Liver (tissue), 9 donors: ENCODE results near the gene CAMSAP1. TPM values are rescaled to one million over a fixed set of nuclear protein-coding genes. Genes with fewer than 3 reads are reported as not detected.

Source experiments
- DNase-seq: peaks from one replicate; pipeline ENCODE4 v3.0.0-alpha.2; 2017; ENCODE audit warnings: low spot score
- H3K27ac ChIP-seq, 2 donors: one replicate each; pipeline ENCODE4 v1.7.0; 2013; ENCODE audit warnings: inconsistent platforms in 2 of 2, low read length in 2 of 2, control low read depth in 1 of 2, low read depth in 1 of 2, mild to moderate bottlenecking in 1 of 2
- H3K27me3 ChIP-seq, 4 donors: one replicate each; pipeline versions ENCODE4 v1.6.1 to v1.7.0; 2013; ENCODE audit warnings: low read length in 3 of 4, inconsistent platforms in 1 of 4, mild to moderate bottlenecking in 1 of 4, moderate library complexity in 1 of 4; ENCODE audit not compliant: control insufficient read depth in 4 of 4, insufficient read depth in 4 of 4
- H3K36me3 ChIP-seq, 4 donors: one replicate each; pipeline versions ENCODE4 v1.6.1 to v1.7.0; 2013; ENCODE audit warnings: low read length in 3 of 4, mild to moderate bottlenecking in 3 of 4, low read depth in 1 of 4, moderate library complexity in 1 of 4; ENCODE audit not compliant: control insufficient read depth in 4 of 4, insufficient read depth in 3 of 4
- H3K4me1 ChIP-seq, 4 donors: one replicate each; pipeline versions ENCODE4 v1.6.1 to v1.7.0; 2013; ENCODE audit warnings: low read length in 3 of 4, mild to moderate bottlenecking in 3 of 4, moderate library complexity in 1 of 4; ENCODE audit not compliant: control insufficient read depth in 4 of 4, insufficient read depth in 4 of 4
- H3K4me3 ChIP-seq, 3 donors: one replicate each; pipeline versions ENCODE4 v1.6.1 to v1.7.0; 2013; ENCODE audit warnings: low read length in 3 of 3, control low read depth in 1 of 3, low read depth in 1 of 3, mild to moderate bottlenecking in 1 of 3
- H3K9ac ChIP-seq, 2 donors: one replicate each; pipeline ENCODE4 v1.7.0; 2013; ENCODE audit warnings: low read length in 2 of 2, mild to moderate bottlenecking in 2 of 2, moderate library complexity in 2 of 2, control low read depth in 1 of 2, low read depth in 1 of 2
- H3K9me3 ChIP-seq, 4 donors: one replicate each; pipeline versions ENCODE4 v1.6.1 to v1.7.0; 2013; ENCODE audit warnings: low read length in 3 of 4; ENCODE audit not compliant: control insufficient read depth in 4 of 4
- ATF3 ChIP-seq: IDR thresholded peaks from 2 replicates; pipeline ENCODE4 v1.6.1; 2016; ENCODE audit warnings: antibody characterized with exemption
- CTCF ChIP-seq: fragments of 150-350 bp; IDR thresholded peaks from 2 replicates; pipeline ENCODE4 v1.5.1; 2017; ENCODE audit warnings: improper control_type of control experiment, low read depth, low read length; ENCODE audit not compliant: missing input control
- EGR1 ChIP-seq, 2 donors: IDR thresholded peaks; 2 replicates each; pipeline ENCODE4 v1.6.1; 2016 to 2018; ENCODE audit warnings: antibody characterized with exemption in 2 of 2, low read depth in 2 of 2
- FOXA1 ChIP-seq: IDR thresholded peaks from 2 replicates; pipeline ENCODE4 v1.6.1; 2016; ENCODE audit warnings: antibody characterized with exemption
- FOXA2 ChIP-seq: IDR thresholded peaks from 2 replicates; pipeline ENCODE4 v1.6.1; 2016; ENCODE audit warnings: antibody characterized with exemption
- GABPA ChIP-seq, 2 donors: IDR thresholded peaks in 1 of 2; conservative IDR thresholded peaks in 1 of 2; 2 replicates each; pipeline ENCODE4 v1.6.1; 2016; ENCODE audit warnings: antibody characterized with exemption in 2 of 2, mild to moderate bottlenecking in 1 of 2, moderate library complexity in 1 of 2
- HNF4A ChIP-seq, 2 donors: conservative IDR thresholded peaks; 2 replicates each; pipeline ENCODE4 v1.6.1; 2016; ENCODE audit warnings: antibody characterized with exemption in 2 of 2, mild to moderate bottlenecking in 2 of 2
- HNF4G ChIP-seq: IDR thresholded peaks from 2 replicates; pipeline ENCODE4 v1.6.1; 2016; ENCODE audit warnings: antibody characterized with exemption
- JUND ChIP-seq, 2 donors: IDR thresholded peaks; 2 replicates each; pipeline ENCODE4 v1.6.1; 2016; ENCODE audit warnings: antibody characterized with exemption in 2 of 2
- MAX ChIP-seq: IDR thresholded peaks from 2 replicates; pipeline ENCODE4 v1.6.1; 2016; ENCODE audit warnings: antibody characterized with exemption
- NR2F2 ChIP-seq: IDR thresholded peaks from 2 replicates; pipeline ENCODE4 v1.6.1; 2016; ENCODE audit warnings: antibody characterized with exemption
- RAD21 ChIP-seq, 2 donors: IDR thresholded peaks; 2 replicates each; pipeline ENCODE4 v1.6.1; 2016; ENCODE audit warnings: antibody characterized with exemption in 2 of 2, mild to moderate bottlenecking in 2 of 2
- REST ChIP-seq: IDR thresholded peaks from 2 replicates; pipeline ENCODE4 v1.6.1; 2016; ENCODE audit warnings: antibody characterized with exemption, mild to moderate bottlenecking
- RXRA ChIP-seq, 2 donors: IDR thresholded peaks; 2 replicates each; pipeline ENCODE4 v1.6.1; 2017 to 2018; ENCODE audit warnings: antibody characterized with exemption in 2 of 2, mild to moderate bottlenecking in 1 of 2
- SP1 ChIP-seq: IDR thresholded peaks from 2 replicates; pipeline ENCODE4 v1.6.1; 2018; ENCODE audit warnings: antibody characterized with exemption, mild to moderate bottlenecking
- TAF1 ChIP-seq: conservative IDR thresholded peaks from 2 replicates; pipeline ENCODE4 v1.6.1; 2016; ENCODE audit warnings: antibody characterized with exemption, mild to moderate bottlenecking
- YY1 ChIP-seq: IDR thresholded peaks from 2 replicates; pipeline ENCODE4 v1.6.1; 2016; ENCODE audit warnings: antibody characterized with exemption, mild to moderate bottlenecking
- ZBTB33 ChIP-seq: IDR thresholded peaks from 2 replicates; pipeline ENCODE4 v1.6.1; 2016; ENCODE audit warnings: antibody characterized with exemption
- WGBS: extraction: QIAGEN DNeasy Blood & Tissue Kit; methylation state at CpG from one replicate; pipeline ENCODE4 v1.1.7; 2013; 5-methylcytosine and 5-hydroxymethylcytosine counted together
- polyA plus RNA-seq, 2 donors: library from polyadenylated mRNA; stranded (reverse) in 1 of 2; unstranded in 1 of 2; fragments of 200-250 nt in 1 of 2; fragments of >200 nt in 1 of 2; fragmentation: Nextera tagmentation in 1 of 2; extraction: Ambion mirVana in 1 of 2; gene quantifications; one replicate each; pipeline versions ENCODE4 v1.2.1 to v1.2.3, GENCODE V29; 2013 to 2015
- total RNA-seq, 2 donors: library from RNA; depleted of rRNA; stranded (reverse); fragments of >200 nt; gene quantifications; one replicate each; pipeline ENCODE4 v1.2.3, GENCODE V29; 2014
- donor health status: healthy.
- donor health status: healthy.
- donor health status: healthy.
- donor health status: healthy.
- donor health status: healthy.

CAMSAP1 gene
- total and polyA plus RNA-seq, 4 donors, result 0.97 to 6.4 (median 5.1) TPM

GRCh38 chr9:135928074-135928730, 20.9 kb upstream of the CAMSAP1 start (continued):
- TF ChIP-seq CTCF (no peak), HNF4G (no peak), TAF1 (no peak)

GRCh38 chr9:135927195-135928013, 20.1 kb upstream of the CAMSAP1 start:
- H3K4me1 ChIP-seq, result no peaks in the 10 kb centered on the region
- H3K27me3 ChIP-seq, result no peaks in the 10 kb centered on the region
- no peak overlapping the region for H3K27ac ChIP-seq
- peaks cover 0 to 14% (median 2%) of the 10 kb centered on the region in 4 donors for H3K36me3 ChIP-seq
- H3K4me3 ChIP-seq, result no peak overlapping the region
- TF ChIP-seq FOXA1, result no peak
- no peak for TF ChIP-seq ATF3
- no peak for TF ChIP-seq GABPA (IDR thresholded peaks at IDR 0.05 in 1 of 2, conservative IDR thresholded peaks at IDR 0.05 in 1 of 2)
- TF ChIP-seq CTCF, result no peak
- TF ChIP-seq REST, result no peak
- no peak for TF ChIP-seq EGR1 (IDR thresholded peaks at IDR 0.05; ENCODE audit: low read depth in 2 of 2)
- TF ChIP-seq FOXA2, result no peak
- no peak for TF ChIP-seq SP1
- no peak for TF ChIP-seq TAF1
- no peak for TF ChIP-seq MAX
- TF ChIP-seq HNF4G, result no peak
- no peak for TF ChIP-seq RAD21 (IDR thresholded peaks at IDR 0.05)
- TF ChIP-seq HNF4A (conservative IDR thresholded peaks at IDR 0.05), result no peak
- no peak for TF ChIP-seq RXRA (IDR thresholded peaks at IDR 0.05)
- no peak for TF ChIP-seq YY1
- TF ChIP-seq ZBTB33, result no peak
- TF ChIP-seq NR2F2, result no peak
- TF ChIP-seq JUND (IDR thresholded peaks at IDR 0.05), result no peak
- WGBS, result 94% methylated on average over 25 of the region's 25 CpGs
- no peak for DNase-seq
- no peaks in the 10 kb centered on the region for H3K9me3 ChIP-seq
- no peak overlapping the region for H3K9ac ChIP-seq
